K562 (cell line): Measurements from ENCODE around the gene SNRPA. TPM values are rescaled to one million over a fixed set of nuclear protein-coding genes. Genes with fewer than 3 reads are reported as not detected.
A peak's percentile ranks its signal among the peaks of the same experiment; 100 is the strongest.

Source experiments
- ATAC-seq: fragments of 200-7000 bp; cut with Tn5 transposase; 3 replicates; pipeline ENCODE4 v1.9.1; 2020; ENCODE audit warnings: moderate library complexity
- BruUV-seq: library from RNA; stranded (reverse); fragments of 400-500 nt; replicated peaks from 2 replicates; lab custom pipeline; 2021; lab: Mats Ljungman, UMichigan
- CTCF ChIA-PET: fragments of 300-600 bp; formaldehyde crosslinking; extraction: SDS; loops from one replicate; lab custom pipeline; 2021; ENCODE audit warnings: low intra/inter-chr PET ratio; lab: Yijun Ruan, JAX
- POLR2A ChIA-PET: fragments of 300-600, 350-650 bp; sonication (Branson Sonifier 250); formaldehyde crosslinking; extraction: SDS; loops from one replicate; lab custom pipeline; 2021; ENCODE audit warnings: antibody characterized with exemption, inconsistent platforms; lab: Yijun Ruan, JAX
- DNase-seq, 4 experiments: peaks; one replicate each; pipeline versions ENCODE4 v3.0.0 to v3.0.0-alpha.2; 2011 to 2018; ENCODE audit warnings: low spot score in 3 of 4, mixed read lengths in 3 of 4; ENCODE audit errors: extremely low read depth in 1 of 4
- FAIRE-seq: peaks from 2 replicates; lab custom pipeline; 2011; peaks lifted over from hg19 to GRCh38; lab: Jason Lieb, UNC
- H2AFZ ChIP-seq: 2 replicates; pipeline ENCODE4 v1.6.0; 2011; ENCODE audit warnings: low read depth, low read length, control low read depth, inconsistent platforms
- H3K27ac ChIP-seq: fragments of 200-600 bp; 3 replicates; pipeline ENCODE4 v1.8.0; 2011; ENCODE audit warnings: low read depth, mild to moderate bottlenecking, control low read depth, inconsistent platforms, low read length, moderate library complexity, mixed read lengths; ENCODE audit errors: extremely low read depth
- H3K27me3 ChIP-seq, 2 experiments: fragments of 300-600 bp in 1 of 2; 2 replicates in 1 of 2; 3 replicates in 1 of 2; pipeline versions ENCODE4 v1.6.0 to v1.8.0; 2011; ENCODE audit warnings: inconsistent platforms in 2 of 2, low read length in 2 of 2, mild to moderate bottlenecking in 1 of 2, mixed read lengths in 1 of 2, moderate library complexity in 1 of 2; ENCODE audit not compliant: control insufficient read depth in 2 of 2, insufficient read depth in 2 of 2
- H3K36me3 ChIP-seq: fragments of 300-600 bp; 3 replicates; pipeline ENCODE4 v1.8.0; 2011; ENCODE audit warnings: mild to moderate bottlenecking, low read length, inconsistent platforms; ENCODE audit not compliant: control insufficient read depth, insufficient read depth
- H3K4me1 ChIP-seq, 2 experiments: fragments of 200-600 bp in 1 of 2; replicated peaks in 1 of 2; 2 replicates in 1 of 2; 3 replicates in 1 of 2; pipeline versions ENCODE4 v1.5.1 to v1.8.0; 2011; ENCODE audit warnings: inconsistent platforms in 2 of 2, low read length in 2 of 2, mild to moderate bottlenecking in 1 of 2, mixed read lengths in 1 of 2, moderate library complexity in 1 of 2; ENCODE audit not compliant: control insufficient read depth in 2 of 2, insufficient read depth in 2 of 2
- H3K4me2 ChIP-seq: 2 replicates; pipeline ENCODE4 v1.6.1; 2011; ENCODE audit warnings: low read length, control low read depth, inconsistent platforms, mixed read lengths; ENCODE audit not compliant: insufficient read depth
- H3K4me3 ChIP-seq: fragments of 200-600 bp; sonication (generic), shearing (Covaris generic); 2 replicates; pipeline ENCODE4 v1.5.1; 2016; ENCODE audit warnings: control low read depth, inconsistent platforms
- H3K79me2 ChIP-seq: fragments of 200-600 bp; 3 replicates; pipeline ENCODE4 v1.8.0; 2011; ENCODE audit warnings: low read length, inconsistent platforms; ENCODE audit not compliant: control insufficient read depth, insufficient read depth
- H3K9ac ChIP-seq, 2 experiments: 2 replicates each; pipeline versions ENCODE4 v1.6.0 to v1.6.1; 2011; ENCODE audit warnings: low read depth in 2 of 2, low read length in 2 of 2, control low read depth in 1 of 2, inconsistent platforms in 1 of 2, mild to moderate bottlenecking in 1 of 2, mixed read lengths in 1 of 2; ENCODE audit not compliant: insufficient read depth in 1 of 2
- H3K9me1 ChIP-seq: one replicate; pipeline ENCODE4 v1.6.0; 2011; ENCODE audit warnings: inconsistent platforms, mild to moderate bottlenecking, low read length, moderate library complexity; ENCODE audit not compliant: control insufficient read depth, insufficient read depth
- H3K9me3 ChIP-seq: replicated peaks from 2 replicates; pipeline ENCODE4 v1.5.1; 2011; ENCODE audit warnings: low read depth, low read length, inconsistent platforms; ENCODE audit not compliant: control insufficient read depth, insufficient read depth
- H4K20me1 ChIP-seq: replicated peaks from 2 replicates; pipeline ENCODE4 v1.6.1; 2011; ENCODE audit warnings: low read length, inconsistent platforms, mixed read lengths; ENCODE audit not compliant: control insufficient read depth, insufficient read depth
- CREB3L1 ChIP-seq: fragments of 450-650 bp; IDR thresholded peaks from 2 replicates; pipeline ENCODE4 v1.6.1; 2014; ENCODE audit warnings: low read depth, mild to moderate bottlenecking, moderate library complexity, borderline replicate concordance
- NR2C2 ChIP-seq, 2 experiments: fragments of 200-800 bp in 1 of 2; sonication (Bioruptor generic) in 1 of 2; sonication (generic) in 1 of 2; formaldehyde crosslinking in 1 of 2; IDR thresholded peaks; 2 replicates each; pipeline versions ENCODE4 v1.6.1 to v1.8.0; 2016 to 2022; ENCODE audit warnings: mild to moderate bottlenecking in 1 of 2, missing compliant biosample characterization in 1 of 2, missing genetic modification characterization in 1 of 2, missing genetic modification reagents in 1 of 2
- TBL1XR1 ChIP-seq, 2 experiments: IDR thresholded peaks; 2 replicates each; pipeline ENCODE4 v1.6.1; 2012; ENCODE audit warnings: improper control_type of control experiment in 2 of 2, low read length in 2 of 2, mild to moderate bottlenecking in 1 of 2
- U2AF2 ChIP-seq: fragments of 200-400 bp; formaldehyde crosslinking; optimal IDR thresholded peaks from 2 replicates; pipeline ENCODE3; 2017; ENCODE audit warnings: low read depth, mild to moderate bottlenecking, low read length
- ZNF583 ChIP-seq: fragments of 250-450 bp; sonication (Bioruptor Pico); IDR thresholded peaks from 2 replicates; pipeline ENCODE4 v1.4.0; 2020
- WGBS: fragments of 100-300 bp; shearing (Covaris generic); methylation state at CpG from one replicate; pipeline ENCODE4 v1.1.6; 2016; ENCODE audit warnings: low coverage, mixed read lengths; ENCODE audit not compliant: insufficient coverage; ENCODE audit errors: missing lambda C conversion rate; 5-methylcytosine and 5-hydroxymethylcytosine counted together
- in situ Hi-C: fragments of 300-500 bp; cut with MboI; formaldehyde crosslinking; loops from 4 replicates; pipeline ENCODE4 v1.15.0; 2018; ENCODE audit warnings: inconsistent platforms, mixed read lengths
- intact Hi-C: fragments of 100-400 bp; cut with micrococcal nuclease; formaldehyde crosslinking; loops from 2 replicates; pipeline ENCODE4 v1.14.2; 2022
- polyA plus RNA-seq, 8 experiments: library from polyadenylated mRNA; depleted of rRNA in 4 of 8; stranded (reverse) in 5 of 8; unstranded in 3 of 8; fragments of >200 nt; fragmentation: Nextera tagmentation in 2 of 8; fragmentation: Illumina TruSeq in 1 of 8; extraction: Ambion mirVana in 2 of 8; extraction: Trizol in 1 of 8; gene quantifications; 2 replicates each; pipeline versions ENCODE4 v1.2.1 to v1.2.3, GENCODE V29; 2011 to 2014; ENCODE audit warnings: inconsistent platforms in 1 of 8, missing spikeins in 1 of 8
- total RNA-seq, 7 experiments: library from RNA; depleted of rRNA in 6 of 7; stranded (reverse); fragments of >200 nt in 6 of 7; fragmentation: Illumina TruSeq in 2 of 7; extraction: Trizol in 2 of 7; gene quantifications; 2 replicates each; pipeline versions ENCODE4 v1.2.1 to v1.2.3, GENCODE V29; 2011 to 2021; ENCODE audit warnings: low replicate concordance in 1 of 7
- TF ChIP-seq, protein P1 (sequence below): fragments of 250-450 bp; sonication (Bioruptor Pico); IDR thresholded peaks from 2 replicates; pipeline ENCODE4 v1.4.0; 2020
- TF ChIP-seq, protein P2 (sequence below): fragments of 250-450 bp; sonication (Bioruptor Pico); IDR thresholded peaks from 2 replicates; pipeline ENCODE4 v1.5.1; 2021; ENCODE audit warnings: mild to moderate bottlenecking
- TF ChIP-seq, protein P3 (sequence below), 3 experiments: fragments of 200-800 bp in 1 of 3; sonication (Bioruptor generic) in 1 of 3; sonication (generic) in 1 of 3; formaldehyde crosslinking in 1 of 3; IDR thresholded peaks; 2 replicates each; pipeline versions ENCODE4 v1.6.1 to v1.8.0; 2016 to 2022; ENCODE audit warnings: mild to moderate bottlenecking in 2 of 3, missing compliant biosample characterization in 2 of 3, missing genetic modification characterization in 2 of 3, missing genetic modification reagents in 1 of 3

The SNRPA gene
- total and polyA plus RNA-seq, 9 of the 15 experiments (the other 6 are each of a cell fraction or from before 2014, with no cell fraction given): 16.3 to 311 (median 193) TPM

GRCh38 chr19:40750058-40750873 is 737 bp upstream of the SNRPA start, which contains the start of gene ACTMAP:
ACTMAP (minus strand) TSS chr19:40750477; CDS start chr19:40749803, 674 bp downstream.
- no peaks in the 10 kb centered on the region for H3K9me3 ChIP-seq
- H3K9ac ChIP-seq: peak within 1 kb of the TSS; percentile 94 to 99
- H2AFZ ChIP-seq: peak within 1 kb of the TSS; percentile 90
- no peaks in the 10 kb centered on the region for H3K27me3 ChIP-seq
- ChIA-PET POLR2A (interaction anchor here (0.6 to 3.0 kb wide), 34 partner anchors 8 to 1117 kb away, joined by 3 to 25 read pairs (median 4); partner anchors contain the start of genes COQ8B, EGLN2, ITPKC and RAB4B), CTCF (interaction anchor here (1.1 kb wide), 1 partner anchor 87 kb away, joined by 3 read pairs; no protein-coding TSS in a partner anchor)
- FAIRE-seq (peak; percentile 99), DNase-seq (peak; percentile 98 to 100 (median 98)), ATAC-seq (peak; percentile 92)
- intact Hi-C loops: loop anchor here (2.0 kb wide), 2 partner anchors 33 to 49 kb away; partner anchors contain the start of genes COQ8B, EGLN2 and ITPKC
- BruUV-seq: TSS peak; percentile 93
- peak within 1 kb of the TSS; percentile 100 for H3K4me2 ChIP-seq
- H3K36me3 ChIP-seq: peaks cover 32% of the 10 kb centered on the region
- H3K4me3 ChIP-seq: peak within 1 kb of the TSS; percentile 59
- H3K79me2 ChIP-seq: peaks cover 67% of the 10 kb centered on the region
- H3K27ac ChIP-seq: peak within 1 kb of the TSS; percentile 99
- under 1% methylated on average over 43 of the region's 43 CpGs for WGBS
- H4K20me1 ChIP-seq: peaks cover 14% of the 10 kb centered on the region
- peaks cover 3% of the 10 kb centered on the region for H3K9me1 ChIP-seq
- in situ Hi-C loops: no loop called here
- H3K4me1 ChIP-seq: peaks cover 31 to 40% of the 10 kb centered on the region in 2 experiments
- TF ChIP-seq, protein P1, sequence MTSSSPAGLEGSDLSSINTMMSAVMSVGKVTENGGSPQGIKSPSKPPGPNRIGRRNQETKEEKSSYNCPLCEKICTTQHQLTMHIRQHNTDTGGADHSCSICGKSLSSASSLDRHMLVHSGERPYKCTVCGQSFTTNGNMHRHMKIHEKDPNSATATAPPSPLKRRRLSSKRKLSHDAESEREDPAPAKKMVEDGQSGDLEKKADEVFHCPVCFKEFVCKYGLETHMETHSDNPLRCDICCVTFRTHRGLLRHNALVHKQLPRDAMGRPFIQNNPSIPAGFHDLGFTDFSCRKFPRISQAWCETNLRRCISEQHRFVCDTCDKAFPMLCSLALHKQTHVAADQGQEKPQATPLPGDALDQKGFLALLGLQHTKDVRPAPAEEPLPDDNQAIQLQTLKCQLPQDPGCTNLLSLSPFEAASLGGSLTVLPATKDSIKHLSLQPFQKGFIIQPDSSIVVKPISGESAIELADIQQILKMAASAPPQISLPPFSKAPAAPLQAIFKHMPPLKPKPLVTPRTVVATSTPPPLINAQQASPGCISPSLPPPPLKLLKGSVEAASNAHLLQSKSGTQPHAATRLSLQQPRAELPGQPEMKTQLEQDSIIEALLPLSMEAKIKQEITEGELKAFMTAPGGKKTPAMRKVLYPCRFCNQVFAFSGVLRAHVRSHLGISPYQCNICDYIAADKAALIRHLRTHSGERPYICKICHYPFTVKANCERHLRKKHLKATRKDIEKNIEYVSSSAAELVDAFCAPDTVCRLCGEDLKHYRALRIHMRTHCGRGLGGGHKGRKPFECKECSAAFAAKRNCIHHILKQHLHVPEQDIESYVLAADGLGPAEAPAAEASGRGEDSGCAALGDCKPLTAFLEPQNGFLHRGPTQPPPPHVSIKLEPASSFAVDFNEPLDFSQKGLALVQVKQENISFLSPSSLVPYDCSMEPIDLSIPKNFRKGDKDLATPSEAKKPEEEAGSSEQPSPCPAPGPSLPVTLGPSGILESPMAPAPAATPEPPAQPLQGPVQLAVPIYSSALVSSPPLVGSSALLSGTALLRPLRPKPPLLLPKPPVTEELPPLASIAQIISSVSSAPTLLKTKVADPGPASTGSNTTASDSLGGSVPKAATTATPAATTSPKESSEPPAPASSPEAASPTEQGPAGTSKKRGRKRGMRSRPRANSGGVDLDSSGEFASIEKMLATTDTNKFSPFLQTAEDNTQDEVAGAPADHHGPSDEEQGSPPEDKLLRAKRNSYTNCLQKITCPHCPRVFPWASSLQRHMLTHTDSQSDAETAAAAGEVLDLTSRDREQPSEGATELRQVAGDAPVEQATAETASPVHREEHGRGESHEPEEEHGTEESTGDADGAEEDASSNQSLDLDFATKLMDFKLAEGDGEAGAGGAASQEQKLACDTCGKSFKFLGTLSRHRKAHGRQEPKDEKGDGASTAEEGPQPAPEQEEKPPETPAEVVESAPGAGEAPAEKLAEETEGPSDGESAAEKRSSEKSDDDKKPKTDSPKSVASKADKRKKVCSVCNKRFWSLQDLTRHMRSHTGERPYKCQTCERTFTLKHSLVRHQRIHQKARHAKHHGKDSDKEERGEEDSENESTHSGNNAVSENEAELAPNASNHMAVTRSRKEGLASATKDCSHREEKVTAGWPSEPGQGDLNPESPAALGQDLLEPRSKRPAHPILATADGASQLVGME (CRISPR knock-in tag): peak; percentile 85; the same call in 1 of the 2 replicates
- TF ChIP-seq ZNF583 (CRISPR knock-in tag): no peak
- TF ChIP-seq U2AF2: no peak
- no peak; the same call in none of the 2 replicates for TF ChIP-seq CREB3L1
- TF ChIP-seq, protein P2, sequence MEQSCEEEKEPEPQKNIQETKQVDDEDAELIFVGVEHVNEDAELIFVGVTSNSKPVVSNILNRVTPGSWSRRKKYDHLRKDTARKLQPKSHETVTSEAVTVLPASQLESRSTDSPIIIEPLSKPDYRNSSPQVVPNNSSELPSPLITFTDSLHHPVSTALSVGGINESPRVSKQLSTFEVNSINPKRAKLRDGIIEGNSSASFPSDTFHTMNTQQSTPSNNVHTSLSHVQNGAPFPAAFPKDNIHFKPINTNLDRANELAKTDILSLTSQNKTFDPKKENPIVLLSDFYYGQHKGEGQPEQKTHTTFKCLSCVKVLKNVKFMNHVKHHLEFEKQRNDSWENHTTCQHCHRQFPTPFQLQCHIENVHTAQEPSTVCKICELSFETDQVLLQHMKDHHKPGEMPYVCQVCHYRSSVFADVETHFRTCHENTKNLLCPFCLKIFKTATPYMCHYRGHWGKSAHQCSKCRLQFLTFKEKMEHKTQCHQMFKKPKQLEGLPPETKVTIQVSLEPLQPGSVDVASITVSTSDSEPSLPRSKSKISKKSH (CRISPR knock-in tag): no peak
- 0 out of 4 replicates have a peak, but pooled peaks of 1 of the 2 experiments have one; percentile 34 for TF ChIP-seq TBL1XR1 (IDR thresholded peaks at IDR 0.05; ENCODE audit: low read length in 2 of 2)
- TF ChIP-seq, protein P3, sequence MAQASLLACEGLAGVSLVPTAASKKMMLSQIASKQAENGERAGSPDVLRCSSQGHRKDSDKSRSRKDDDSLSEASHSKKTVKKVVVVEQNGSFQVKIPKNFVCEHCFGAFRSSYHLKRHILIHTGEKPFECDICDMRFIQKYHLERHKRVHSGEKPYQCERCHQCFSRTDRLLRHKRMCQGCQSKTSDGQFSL (CRISPR knock-in tag; IDR thresholded peaks at IDR 0.05): no peak
- TF ChIP-seq, protein P3 (tag; IDR thresholded peaks at IDR 0.05): peak in 1 of 2 experiments; percentile 81; a peak in 1 of 4 replicates
- peak; percentile 84 for TF ChIP-seq NR2C2 (CRISPR knock-in tag; IDR thresholded peaks at IDR 0.05)
- TF ChIP-seq NR2C2 (tag; IDR thresholded peaks at IDR 0.05): peak; percentile 98
